Gastroesophageal sphincter (tissue), 3 donors: ENCODE results near the gene GINS2.

Experiments used
- CTCF ChIP-seq, 4 experiments: fragments of 200-600 bp in 2 of 4; fragments of 450-650 bp in 2 of 4; sonication (generic) in 1 of 4; IDR thresholded peaks; one replicate each; pipeline ENCODE4 v1.5.1; 2017 to 2019; ENCODE audit warnings: antibody characterized with exemption in 4 of 4, mild to moderate bottlenecking in 2 of 4, moderate library complexity in 2 of 4
- EP300 ChIP-seq: sonication (generic); formaldehyde crosslinking; IDR thresholded peaks from one replicate; pipeline ENCODE4 v1.6.1; 2017; ENCODE audit warnings: antibody characterized with exemption, mild to moderate bottlenecking
- POLR2A ChIP-seq, 2 donors: fragments of 450-650 bp; IDR thresholded peaks; one replicate each; pipeline ENCODE4 v1.6.1; 2017; ENCODE audit warnings: antibody characterized with exemption in 2 of 2, mild to moderate bottlenecking in 2 of 2, moderate library complexity in 1 of 2
- POLR2AphosphoS5 ChIP-seq: sonication (generic); formaldehyde crosslinking; IDR thresholded peaks from one replicate; pipeline ENCODE4 v1.6.1; 2017; ENCODE audit warnings: antibody characterized with exemption

GRCh38 chr16:85646976-85647375 lies 41.8 kb downstream of the GINS2 start:
- TF ChIP-seq CTCF (IDR thresholded peaks at IDR 0.05) (no peak), POLR2AphosphoS5 (no peak), POLR2A (IDR thresholded peaks at IDR 0.05) (no peak), EP300 (no peak)
